Measurements from ENCODE around the gene BMP6. TPM values are rescaled to one million over a fixed set of nuclear protein-coding genes. Genes with fewer than 3 reads are reported as not detected.

The BMP6 gene
- total RNA-seq, 1 experiment from 2014 or later, result 1.9 TPM

DNA sequence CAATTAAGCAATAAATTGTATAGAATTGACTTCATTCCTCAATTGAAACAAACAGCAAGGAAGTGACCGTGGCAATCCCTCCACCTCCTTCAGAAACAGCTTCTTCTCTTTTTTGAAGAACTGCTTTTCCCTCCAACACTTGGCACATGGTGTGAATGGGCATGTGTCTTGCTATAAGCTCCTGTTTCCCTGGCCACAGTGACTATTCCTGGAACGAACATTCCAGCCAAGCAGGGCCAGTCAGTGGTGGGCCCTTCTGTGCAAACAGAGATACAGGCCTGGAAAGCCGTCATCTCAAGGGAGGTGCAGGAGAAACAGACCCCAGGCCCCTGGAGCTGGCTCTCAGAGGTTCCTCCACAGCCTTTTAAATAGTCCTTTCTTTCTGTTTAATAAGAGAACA, 177.8 kb downstream of the BMP6 start:
- no peaks in the 10 kb centered on the region for H3K9me3 ChIP-seq (ENCODE audit: low read depth, low read length, poor library complexity, severe bottlenecking)

DNA sequence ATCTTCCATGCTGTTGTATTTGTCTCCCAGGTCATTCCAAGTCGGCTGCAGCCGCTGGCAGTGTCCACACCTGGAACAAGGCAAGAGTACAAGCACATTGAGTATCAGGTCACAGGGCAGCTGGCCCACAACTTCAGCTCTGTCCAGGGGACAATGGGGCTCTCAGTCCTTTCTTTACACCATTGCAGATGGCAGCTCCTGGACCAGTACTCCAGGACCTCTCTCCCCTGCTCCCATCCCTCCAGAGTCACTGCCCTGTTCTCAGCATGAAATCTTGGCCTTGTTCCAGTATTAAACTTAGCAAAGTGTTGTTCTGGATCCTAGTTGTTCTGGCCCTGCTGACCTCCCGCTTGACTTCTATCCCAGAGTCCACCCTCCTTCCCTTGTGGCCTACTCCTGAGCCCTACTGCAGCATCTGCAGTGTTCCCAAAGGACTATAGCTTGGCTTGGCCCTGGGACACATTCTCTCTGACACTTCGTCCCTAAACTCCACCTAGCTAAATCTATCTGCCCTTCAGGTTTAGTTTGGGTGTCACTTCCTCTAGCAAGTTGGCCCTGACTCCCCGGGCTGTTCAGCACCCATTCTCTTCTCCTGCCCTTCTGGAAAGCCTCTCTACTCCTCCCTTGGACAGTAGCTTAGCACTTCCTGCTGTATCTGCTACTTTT, 178.9 kb downstream of the BMP6 start:
- Histone ChIP-seq H3K36me3 (ENCODE audit: insufficient read depth, low read length, poor library complexity, severe bottlenecking) (peaks cover 45% of the 10 kb centered on the region), H3K27ac (ENCODE audit: low read depth, low read length, poor library complexity, severe bottlenecking) (no peak overlapping the region), H3K4me3 (ENCODE audit: low read depth, low read length, poor library complexity, severe bottlenecking) (no peak overlapping the region), H3K9me3 (ENCODE audit: low read depth, low read length, poor library complexity, severe bottlenecking) (no peaks in the 10 kb centered on the region), H3K27me3 (replicated peaks; ENCODE audit: insufficient read depth, low read depth, low read length, poor library complexity) (no peaks in the 10 kb centered on the region), H3K4me1 (ENCODE audit: insufficient read depth, low read length, poor library complexity, severe bottlenecking) (peaks cover 5% of the 10 kb centered on the region)
- no TSS peak for BruUV-seq (replicated peaks)
- no peak for DNase-seq (ENCODE audit: low spot score)
- ChIA-PET CTCF (no interaction called here), POLR2A (ENCODE audit: low non-redundant PET) (no interaction called here)
- TF ChIP-seq EZH2 (IDR thresholded peaks at IDR 0.05; ENCODE audit: borderline replicate concordance, low read depth, low read length, poor library complexity, severe bottlenecking), result no peak
- TF ChIP-seq, protein P1, sequence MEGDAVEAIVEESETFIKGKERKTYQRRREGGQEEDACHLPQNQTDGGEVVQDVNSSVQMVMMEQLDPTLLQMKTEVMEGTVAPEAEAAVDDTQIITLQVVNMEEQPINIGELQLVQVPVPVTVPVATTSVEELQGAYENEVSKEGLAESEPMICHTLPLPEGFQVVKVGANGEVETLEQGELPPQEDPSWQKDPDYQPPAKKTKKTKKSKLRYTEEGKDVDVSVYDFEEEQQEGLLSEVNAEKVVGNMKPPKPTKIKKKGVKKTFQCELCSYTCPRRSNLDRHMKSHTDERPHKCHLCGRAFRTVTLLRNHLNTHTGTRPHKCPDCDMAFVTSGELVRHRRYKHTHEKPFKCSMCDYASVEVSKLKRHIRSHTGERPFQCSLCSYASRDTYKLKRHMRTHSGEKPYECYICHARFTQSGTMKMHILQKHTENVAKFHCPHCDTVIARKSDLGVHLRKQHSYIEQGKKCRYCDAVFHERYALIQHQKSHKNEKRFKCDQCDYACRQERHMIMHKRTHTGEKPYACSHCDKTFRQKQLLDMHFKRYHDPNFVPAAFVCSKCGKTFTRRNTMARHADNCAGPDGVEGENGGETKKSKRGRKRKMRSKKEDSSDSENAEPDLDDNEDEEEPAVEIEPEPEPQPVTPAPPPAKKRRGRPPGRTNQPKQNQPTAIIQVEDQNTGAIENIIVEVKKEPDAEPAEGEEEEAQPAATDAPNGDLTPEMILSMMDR (conservative IDR thresholded peaks at IDR 0.05; ENCODE audit: low read depth, low read length), result no peak
- intact Hi-C loops (cut with micrococcal nuclease; ENCODE audit: unreplicated experiment), result no loop called here

More for the DNA sequence above, 177.8 kb downstream of the BMP6 start:
- no peak for TF ChIP-seq EZH2 (IDR thresholded peaks at IDR 0.05; ENCODE audit: borderline replicate concordance, low read depth, low read length, poor library complexity, severe bottlenecking)
- TF ChIP-seq, protein P1 (conservative IDR thresholded peaks at IDR 0.05; ENCODE audit: low read depth, low read length), result no peak
- no TSS peak for BruUV-seq (replicated peaks)
- Histone ChIP-seq H3K4me1 (ENCODE audit: insufficient read depth, low read length, poor library complexity, severe bottlenecking) (peaks cover 3% of the 10 kb centered on the region), H3K36me3 (ENCODE audit: insufficient read depth, low read length, poor library complexity, severe bottlenecking) (peaks cover 56% of the 10 kb centered on the region), H3K4me3 (ENCODE audit: low read depth, low read length, poor library complexity, severe bottlenecking) (no peak overlapping the region), H3K27ac (ENCODE audit: low read depth, low read length, poor library complexity, severe bottlenecking) (no peak overlapping the region), H3K27me3 (replicated peaks; ENCODE audit: insufficient read depth, low read depth, low read length, poor library complexity) (no peaks in the 10 kb centered on the region)
- intact Hi-C loops (cut with micrococcal nuclease; ENCODE audit: unreplicated experiment), result no loop called here
- ChIA-PET POLR2A (ENCODE audit: low non-redundant PET) (no interaction called here), CTCF (no interaction called here)
- no peak for DNase-seq (ENCODE audit: low spot score)

DNA sequence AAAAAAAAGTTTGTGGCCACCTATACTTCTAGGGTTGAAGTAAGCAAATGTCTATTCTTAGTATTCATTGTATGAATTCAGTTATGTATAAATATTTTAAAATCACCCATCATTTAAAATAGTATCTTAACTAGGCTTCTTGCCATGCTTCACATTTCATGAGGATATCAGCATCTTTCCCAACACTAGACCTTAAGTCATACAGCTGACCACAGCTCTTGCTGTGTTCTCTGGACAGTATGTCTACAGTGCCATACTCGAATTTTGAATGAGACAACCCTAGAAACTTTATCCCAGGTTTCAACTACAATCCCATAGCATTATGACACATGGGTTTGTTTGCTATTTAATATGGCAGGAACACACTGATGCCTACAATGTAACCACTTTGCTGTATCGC, 179.5 kb downstream of the BMP6 start:
- BruUV-seq (replicated peaks), result no TSS peak
- Histone ChIP-seq H3K4me1 (ENCODE audit: insufficient read depth, low read length, poor library complexity, severe bottlenecking) (peaks cover 5% of the 10 kb centered on the region), H3K36me3 (ENCODE audit: insufficient read depth, low read length, poor library complexity, severe bottlenecking) (peaks cover 40% of the 10 kb centered on the region), H3K4me3 (ENCODE audit: low read depth, low read length, poor library complexity, severe bottlenecking) (no peak overlapping the region), H3K27ac (ENCODE audit: low read depth, low read length, poor library complexity, severe bottlenecking) (no peak overlapping the region), H3K9me3 (ENCODE audit: low read depth, low read length, poor library complexity, severe bottlenecking) (no peaks in the 10 kb centered on the region), H3K27me3 (replicated peaks; ENCODE audit: insufficient read depth, low read depth, low read length, poor library complexity) (no peaks in the 10 kb centered on the region)
- CTCF ChIA-PET, result no interaction called here
- intact Hi-C loops (cut with micrococcal nuclease; ENCODE audit: unreplicated experiment), result no loop called here
- TF ChIP-seq, protein P1 (conservative IDR thresholded peaks at IDR 0.05; ENCODE audit: low read depth, low read length), result no peak
- no peak for TF ChIP-seq EZH2 (IDR thresholded peaks at IDR 0.05; ENCODE audit: borderline replicate concordance, low read depth, low read length, poor library complexity, severe bottlenecking)
- POLR2A ChIA-PET (ENCODE audit: low non-redundant PET), result no interaction called here
- no peak for DNase-seq (ENCODE audit: low spot score)
